IMR-90 (cell line): ENCODE results near the gene PRKCB. TPM values are rescaled to one million over a fixed set of nuclear protein-coding genes. Genes with fewer than 3 reads are reported as not detected.

Experiments used
- ATAC-seq: fragments of 200-7000 bp; cut with Tn5 transposase; 2 replicates; pipeline ENCODE4 v1.9.1; 2020; ENCODE audit warnings: low read depth, mild to moderate bottlenecking, moderate library complexity
- BruUV-seq: library from RNA; stranded (reverse); fragments of 400-500 nt; replicated peaks from 2 replicates; lab custom pipeline; 2021; lab: Mats Ljungman, UMichigan
- CTCF ChIA-PET: fragments of 300-600 bp; formaldehyde crosslinking; extraction: SDS; loops from one replicate; lab custom pipeline; 2021; ENCODE audit warnings: antibody characterized with exemption; lab: Yijun Ruan, JAX
- POLR2A ChIA-PET: fragments of 300-600 bp; sonication (Branson Sonifier 250); formaldehyde crosslinking; loops from one replicate; lab custom pipeline; 2022; ENCODE audit warnings: antibody characterized with exemption; ENCODE audit not compliant: unreplicated experiment; lab: Charles Lee
- DNase-seq: peaks from one replicate; pipeline ENCODE4 v3.0.0; 2013
- H2AFZ ChIP-seq: replicated peaks from 2 replicates; pipeline ENCODE3; 2013; ENCODE audit warnings: low read length, mild to moderate bottlenecking; ENCODE audit not compliant: poor library complexity
- H2AK5ac ChIP-seq: 2 replicates; pipeline ENCODE4 v1.6.1; 2013; ENCODE audit warnings: low read depth, low read length, inconsistent platforms
- H2AK9ac ChIP-seq: replicated peaks from 2 replicates; pipeline ENCODE3; 2013; ENCODE audit warnings: mild to moderate bottlenecking, low read depth, low read length, moderate library complexity; ENCODE audit not compliant: poor library complexity
- H2BK120ac ChIP-seq: 2 replicates; pipeline ENCODE4 v1.6.1; 2013; ENCODE audit warnings: low read depth, low read length, inconsistent platforms
- H2BK15ac ChIP-seq: 3 replicates; pipeline ENCODE4 v1.6.1; 2013; ENCODE audit warnings: low read depth, low read length, inconsistent platforms
- H2BK20ac ChIP-seq: 2 replicates; pipeline ENCODE4 v1.6.1; 2013; ENCODE audit warnings: low read depth, mild to moderate bottlenecking, inconsistent platforms, low read length, moderate library complexity
- H2BK5ac ChIP-seq: 2 replicates; pipeline ENCODE4 v1.6.1; 2013; ENCODE audit warnings: mild to moderate bottlenecking, low read depth, low read length, inconsistent platforms; ENCODE audit not compliant: poor library complexity, severe bottlenecking
- H3K14ac ChIP-seq: replicated peaks from 2 replicates; pipeline ENCODE4 v1.6.1; 2013; ENCODE audit warnings: low read depth, low read length, inconsistent platforms
- H3K18ac ChIP-seq: 2 replicates; pipeline ENCODE4 v1.6.1; 2013; ENCODE audit warnings: low read depth, low read length, control low read depth
- H3K23ac ChIP-seq: 2 replicates; pipeline ENCODE4 v1.6.1; 2013; ENCODE audit warnings: low read depth, low read length, inconsistent platforms
- H3K27ac ChIP-seq: 2 replicates; pipeline ENCODE4 v1.5.1; 2013; ENCODE audit warnings: mild to moderate bottlenecking, control low read depth, low read length; ENCODE audit not compliant: insufficient read depth
- H3K27me3 ChIP-seq: 2 replicates; pipeline ENCODE4 v1.6.1; 2013; ENCODE audit warnings: low read length; ENCODE audit not compliant: control insufficient read depth, insufficient read depth
- H3K36me3 ChIP-seq: 2 replicates; pipeline ENCODE4 v1.6.1; 2013; ENCODE audit warnings: low read length, mixed read lengths; ENCODE audit not compliant: control insufficient read depth, insufficient read depth
- H3K4ac ChIP-seq: 2 replicates; pipeline ENCODE4 v1.6.1; 2013; ENCODE audit warnings: low read depth, low read length, inconsistent platforms
- H3K4me1 ChIP-seq: 2 replicates; pipeline ENCODE4 v1.6.1; 2013; ENCODE audit warnings: low read length, mixed read lengths; ENCODE audit not compliant: control insufficient read depth, insufficient read depth
- H3K4me2 ChIP-seq: 2 replicates; pipeline ENCODE4 v1.6.1; 2013; ENCODE audit warnings: low read depth, mild to moderate bottlenecking, control low read depth, low read length, moderate library complexity
- H3K4me3 ChIP-seq: 2 replicates; pipeline ENCODE4 v1.5.1; 2013; ENCODE audit warnings: low read depth, mild to moderate bottlenecking, control low read depth, low read length, moderate library complexity; ENCODE audit not compliant: insufficient read depth
- H3K56ac ChIP-seq: 2 replicates; pipeline ENCODE4 v1.6.1; 2013; ENCODE audit warnings: low read length, inconsistent platforms; ENCODE audit not compliant: insufficient read depth; ENCODE audit errors: extremely low read depth
- H3K79me1 ChIP-seq, 2 experiments: 2 replicates each; pipeline ENCODE4 v1.6.1; 2013; ENCODE audit warnings: low read length in 2 of 2, inconsistent platforms in 1 of 2, low read depth in 1 of 2
- H3K9ac ChIP-seq: 2 replicates; pipeline ENCODE4 v1.6.1; 2013; ENCODE audit warnings: low read depth, low read length, control low read depth
- H3K9me1 ChIP-seq: 2 replicates; pipeline ENCODE4 v1.6.1; 2013; ENCODE audit warnings: low read length, inconsistent platforms; ENCODE audit not compliant: insufficient read depth
- H3K9me3 ChIP-seq: 2 replicates; pipeline ENCODE4 v1.6.1; 2013; ENCODE audit warnings: low read length; ENCODE audit not compliant: control insufficient read depth, insufficient read depth
- H4K20me1 ChIP-seq: 2 replicates; pipeline ENCODE4 v1.6.1; 2013; ENCODE audit warnings: low read length, inconsistent platforms; ENCODE audit not compliant: insufficient read depth
- H4K5ac ChIP-seq: 2 replicates; pipeline ENCODE4 v1.6.1; 2013; ENCODE audit warnings: mild to moderate bottlenecking, low read depth, low read length, control low read depth
- H4K8ac ChIP-seq, 2 experiments: 2 replicates each; pipeline ENCODE4 v1.6.1; 2013; ENCODE audit warnings: low read depth in 2 of 2, low read length in 2 of 2, control low read depth in 1 of 2, inconsistent platforms in 1 of 2
- H4K91ac ChIP-seq: 2 replicates; pipeline ENCODE4 v1.6.1; 2013; ENCODE audit warnings: low read depth, low read length, inconsistent platforms; ENCODE audit not compliant: insufficient read depth
- CEBPB ChIP-seq: IDR thresholded peaks from 2 replicates; pipeline ENCODE4 v1.6.1; 2012; ENCODE audit warnings: low read depth, low read length, improper control_type of control experiment
- ELK1 ChIP-seq: fragments of 150-350 bp; IDR thresholded peaks from 2 replicates; pipeline ENCODE4 v1.6.1; 2016; ENCODE audit warnings: low read depth, mild to moderate bottlenecking, low read length, moderate library complexity, borderline replicate concordance
- FOS ChIP-seq: fragments of 150-350 bp; IDR thresholded peaks from 2 replicates; pipeline ENCODE4 v1.6.1; 2016; ENCODE audit warnings: low read depth, low read length
- MAFK ChIP-seq: IDR thresholded peaks from 2 replicates; pipeline ENCODE4 v1.6.1; 2012; ENCODE audit warnings: low read depth, low read length, improper control_type of control experiment
- MXI1 ChIP-seq: IDR thresholded peaks from 2 replicates; pipeline ENCODE4 v1.6.1; 2012; ENCODE audit warnings: low read depth, mild to moderate bottlenecking, low read length, moderate library complexity, borderline replicate concordance
- NFE2L2 ChIP-seq: fragments of 150-350 bp; IDR thresholded peaks from 2 replicates; pipeline ENCODE4 v1.6.1; 2016; ENCODE audit warnings: low read depth, mild to moderate bottlenecking, low read length
- USF2 ChIP-seq: fragments of 150-350 bp; IDR thresholded peaks from 2 replicates; pipeline ENCODE4 v1.6.1; 2017; ENCODE audit warnings: mild to moderate bottlenecking, antibody characterized with exemption, low read length, low read depth
- WGBS, 2 experiments: methylation state at CpG; one replicate each; pipeline versions ENCODE4 v1.1.5 to v1.1.7; 2013; ENCODE audit warnings: missing lambda C conversion rate in 2 of 2; ENCODE audit not compliant: insufficient read length in 1 of 2; ENCODE audit errors: extremely low coverage in 2 of 2; 5-methylcytosine and 5-hydroxymethylcytosine counted together
- dilution Hi-C: fragments of 300-500 bp; cut with HindIII; formaldehyde crosslinking; loops from one replicate; pipeline ENCODE4 v1.14.3; 2018; ENCODE audit warnings: low sequenced_read_pairs; ENCODE audit not compliant: unreplicated experiment
- in situ Hi-C: fragments of 300-500 bp; cut with MboI; formaldehyde crosslinking; loops from 3 replicates; pipeline ENCODE4 v1.14.3; 2019; ENCODE audit warnings: low sequenced_read_pairs, inconsistent platforms, mixed read lengths
- intact Hi-C: fragments of 100-400 bp; cut with micrococcal nuclease; formaldehyde crosslinking; loops from 2 replicates; pipeline ENCODE4 v1.10.0; 2022
- polyA plus RNA-seq, 3 experiments: library from polyadenylated mRNA; depleted of rRNA; stranded (reverse); fragments of >200 nt; gene quantifications; 2 replicates each; pipeline ENCODE4 v1.2.3, GENCODE V29; 2012; ENCODE audit warnings: low replicate concordance in 1 of 3
- total RNA-seq: library from RNA; depleted of rRNA; stranded (reverse); fragments of >200 nt; gene quantifications from 2 replicates; pipeline ENCODE4 v1.2.3, GENCODE V29; 2012

The PRKCB gene
- total and polyA plus RNA-seq, 2 of the 4 experiments (the other 2 are of a cell fraction): under 0.01 TPM; not detected in 1

GRCh38 chr16:24130494-24131085, 294.8 kb downstream of the PRKCB start:
- Histone ChIP-seq H4K5ac (no peak overlapping the region), H3K18ac (no peak overlapping the region), H2BK20ac (no peak overlapping the region), H3K9me1 (no peaks in the 10 kb centered on the region), H3K14ac (no peak overlapping the region), H3K27ac (no peak overlapping the region), H4K8ac (no peak overlapping the region), H3K36me3 (no peaks in the 10 kb centered on the region), H3K56ac (no peak overlapping the region), H2AFZ (no peak overlapping the region), H3K79me1 (no peaks in the 10 kb centered on the region), H3K4ac (no peak overlapping the region), H4K91ac (no peak overlapping the region), H2BK120ac (no peak overlapping the region), H2BK15ac (no peak overlapping the region), H2AK5ac (no peak overlapping the region), H3K4me3 (no peak overlapping the region), H3K27me3 (no peaks in the 10 kb centered on the region), H4K20me1 (no peaks in the 10 kb centered on the region), H3K4me2 (no peak overlapping the region), H2AK9ac (no peak overlapping the region), H2BK5ac (no peak overlapping the region), H3K23ac (no peak overlapping the region), H3K9ac (no peak overlapping the region), H3K4me1 (no peaks in the 10 kb centered on the region), H3K9me3 (no peaks in the 10 kb centered on the region; the same call in 1 of the 2 replicates)
- dilution Hi-C loops (no loop called here), intact Hi-C loops (no loop called here), in situ Hi-C loops (no loop called here)
- BruUV-seq: no TSS peak
- CTCF ChIA-PET: no interaction called here
- no peak for ATAC-seq
- TF ChIP-seq FOS (no peak), CEBPB (no peak), ELK1 (no peak), NFE2L2 (no peak), USF2 (no peak), MAFK (no peak), MXI1 (no peak)
- POLR2A ChIA-PET: no interaction called here
- DNase-seq: no peak
- WGBS, 2 experiments: 39% methylated on average over 5 of the region's 10 CpGs; no CpG with 5 or more reads in 1 of the 2 experiments
